SK-N-SH (cell line): Measurements from ENCODE around the gene CALR3. TPM values are rescaled to one million over a fixed set of nuclear protein-coding genes. Genes with fewer than 3 reads are reported as not detected.

Source experiments
- CTCF ChIA-PET: fragments of 300-600, 350-600 bp; formaldehyde crosslinking; extraction: SDS; loops from one replicate; lab custom pipeline; 2021; lab: Yijun Ruan, JAX
- POLR2A ChIA-PET: fragments of 350-600 bp; sonication (Branson Sonifier 250); formaldehyde crosslinking; extraction: SDS; loops from one replicate; lab custom pipeline; 2020; ENCODE audit warnings: antibody characterized with exemption, inconsistent platforms; lab: Yijun Ruan, JAX
- DNase-seq: peaks from one replicate; pipeline ENCODE4 v3.0.0; 2012
- H2AFZ ChIP-seq: fragments of 200-600 bp; sonication (generic); 2 replicates; pipeline ENCODE4 v1.8.1; 2016; ENCODE audit warnings: antibody characterized with exemption, mild to moderate bottlenecking, low read depth
- H3F3A ChIP-seq: fragments of 200-600 bp; sonication (generic); replicated peaks from 2 replicates; pipeline ENCODE3; 2016; ENCODE audit warnings: antibody characterized with exemption, mild to moderate bottlenecking; ENCODE audit not compliant: insufficient read depth
- H3K27ac ChIP-seq, 2 experiments: fragments of 200-500 bp in 1 of 2; fragments of 200-600 bp in 1 of 2; sonication (Bioruptor generic) in 1 of 2; sonication (generic), shearing (Covaris generic) in 1 of 2; 2 replicates each; pipeline versions ENCODE4 v1.5.1 to v1.6.1; 2014 to 2016; ENCODE audit warnings: low read depth in 2 of 2, inconsistent platforms in 1 of 2, low read length in 1 of 2, mild to moderate bottlenecking in 1 of 2, mixed read lengths in 1 of 2
- H3K27me3 ChIP-seq: fragments of 200-600 bp; sonication (generic), shearing (Covaris generic); 2 replicates; pipeline ENCODE4 v1.6.1; 2016; ENCODE audit warnings: mixed run types; ENCODE audit not compliant: insufficient read depth
- H3K36me3 ChIP-seq, 2 experiments: fragments of 200-500 bp in 1 of 2; fragments of 200-600 bp in 1 of 2; sonication (Bioruptor generic) in 1 of 2; sonication (generic) in 1 of 2; replicated peaks in 1 of 2; 2 replicates each; pipeline versions ENCODE3 to v1.5.1; 2014 to 2016; ENCODE audit warnings: low read length in 1 of 2, mild to moderate bottlenecking in 1 of 2; ENCODE audit not compliant: insufficient read depth in 2 of 2, control insufficient read depth in 1 of 2
- H3K4me1 ChIP-seq, 2 experiments: fragments of 200-500 bp in 1 of 2; fragments of 200-600 bp in 1 of 2; sonication (Bioruptor generic) in 1 of 2; sonication (generic), shearing (Covaris generic) in 1 of 2; 2 replicates each; pipeline versions ENCODE4 v1.5.1 to v1.6.1; 2014 to 2016; ENCODE audit warnings: low read depth in 1 of 2, low read length in 1 of 2, mixed run types in 1 of 2; ENCODE audit not compliant: insufficient read depth in 2 of 2, control insufficient read depth in 1 of 2
- H3K4me2 ChIP-seq: fragments of 200-600 bp; sonication (generic), shearing (Covaris generic); 2 replicates; pipeline ENCODE4 v1.6.1; 2017; ENCODE audit warnings: mixed run types
- H3K4me3 ChIP-seq, 2 experiments: fragments of 200-500 bp in 1 of 2; fragments of 200-600 bp in 1 of 2; sonication (Bioruptor generic) in 1 of 2; sonication (generic), shearing (Covaris generic) in 1 of 2; 2 replicates each; pipeline versions ENCODE4 v1.5.1 to v1.8.1; 2014 to 2016; ENCODE audit warnings: low read depth in 2 of 2, inconsistent platforms in 1 of 2, low read length in 1 of 2, mild to moderate bottlenecking in 1 of 2, mixed read lengths in 1 of 2, moderate library complexity in 1 of 2
- H3K79me2 ChIP-seq: fragments of 200-600 bp; sonication (generic); 2 replicates; pipeline ENCODE4 v1.8.1; 2017; ENCODE audit warnings: mild to moderate bottlenecking; ENCODE audit not compliant: insufficient read depth
- H3K9ac ChIP-seq: fragments of 200-600 bp; sonication (generic); 2 replicates; pipeline ENCODE4 v1.6.1; 2017; ENCODE audit warnings: mixed run types
- H3K9me2 ChIP-seq: fragments of 200-600 bp; sonication (generic); 2 replicates; pipeline ENCODE4 v1.6.1; 2017; ENCODE audit warnings: mixed run types
- H3K9me3 ChIP-seq: fragments of 200-600 bp; sonication (generic); 2 replicates; pipeline ENCODE4 v1.6.1; 2017; ENCODE audit warnings: mixed run types, mild to moderate bottlenecking, moderate library complexity
- H4K20me1 ChIP-seq: fragments of 200-600 bp; sonication (generic); 2 replicates; pipeline ENCODE4 v1.6.1; 2017; ENCODE audit warnings: mild to moderate bottlenecking, mixed run types; ENCODE audit not compliant: insufficient read depth
- EP300 ChIP-seq, 2 experiments: IDR thresholded peaks; 2 replicates each; pipeline versions ENCODE4 v1.4.0 to v1.6.1; 2012; ENCODE audit warnings: borderline replicate concordance in 1 of 2, low read depth in 1 of 2, low read length in 1 of 2
- FOSL2 ChIP-seq: IDR thresholded peaks from 2 replicates; pipeline ENCODE4 v1.4.0; 2012; ENCODE audit warnings: low read depth, mild to moderate bottlenecking, moderate library complexity, borderline replicate concordance
- FOXJ3 ChIP-seq: sonication (generic); formaldehyde crosslinking; IDR thresholded peaks from 2 replicates; pipeline ENCODE4 v1.5.1; 2020; ENCODE audit warnings: mild to moderate bottlenecking, missing genetic modification reagents
- GATA2 ChIP-seq: sonication (generic); formaldehyde crosslinking; IDR thresholded peaks from 2 replicates; pipeline ENCODE4 v1.5.0; 2020; ENCODE audit warnings: mild to moderate bottlenecking, missing genetic modification reagents
- MAX ChIP-seq: IDR thresholded peaks from 2 replicates; pipeline ENCODE4 v1.4.0; 2012; ENCODE audit warnings: low read depth
- MEF2A ChIP-seq: IDR thresholded peaks from 2 replicates; pipeline ENCODE4 v1.4.0; 2012; ENCODE audit warnings: low read depth, borderline replicate concordance
- POLR2AphosphoS5 ChIP-seq: IDR thresholded peaks from 2 replicates; pipeline ENCODE4 v1.6.1; 2012; ENCODE audit warnings: low read depth, low read length
- RXRA ChIP-seq: IDR thresholded peaks from 2 replicates; pipeline ENCODE4 v1.4.0; 2012; ENCODE audit warnings: low read depth, mild to moderate bottlenecking, borderline replicate concordance
- SMC3 ChIP-seq: IDR thresholded peaks from 2 replicates; pipeline ENCODE4 v1.6.1; 2012; ENCODE audit warnings: low read depth, low read length, improper control_type of control experiment
- TEAD4 ChIP-seq: IDR thresholded peaks from 2 replicates; pipeline ENCODE4 v1.4.0; 2012; ENCODE audit warnings: mild to moderate bottlenecking, borderline replicate concordance; ENCODE audit not compliant: insufficient read depth
- USF2 ChIP-seq: fragments of 150-350 bp; IDR thresholded peaks from 2 replicates; pipeline ENCODE4 v1.6.1; 2017; ENCODE audit warnings: antibody characterized with exemption, low read length, low read depth, borderline replicate concordance
- YY1 ChIP-seq: IDR thresholded peaks from 2 replicates; pipeline ENCODE4 v1.4.0; 2012; ENCODE audit warnings: low read depth, mild to moderate bottlenecking
- WGBS: methylation state at CpG from one replicate; pipeline ENCODE4 v1.1.6; 2017; ENCODE audit warnings: low lambda C conversion rate; 5-methylcytosine and 5-hydroxymethylcytosine counted together
- polyA plus RNA-seq, 3 experiments: library from polyadenylated mRNA; depleted of rRNA; stranded (reverse); fragments of >200 nt; gene quantifications; 2 replicates each; pipeline ENCODE4 v1.2.3, GENCODE V29; 2012
- TF ChIP-seq, protein P1 (sequence below): fragments of 200-600 bp; sonication (generic); IDR thresholded peaks from 2 replicates; pipeline ENCODE4 v1.6.1; 2017; ENCODE audit warnings: antibody characterized with exemption, mild to moderate bottlenecking, moderate library complexity

Gene CALR3
- polyA plus RNA-seq, 1 of the 3 experiments (the other 2 are of a cell fraction) = not detected

GRCh38 chr19:16463341-16463990 is 32.5 kb downstream of the CALR3 start (continued):
- TF ChIP-seq MAX = no peak
- TF ChIP-seq RXRA = no peak
- no peak for TF ChIP-seq MEF2A
- TF ChIP-seq YY1 = no peak
- TF ChIP-seq POLR2AphosphoS5 = no peak
- no peak for TF ChIP-seq TEAD4
- no peak for TF ChIP-seq FOXJ3 (CRISPR knock-in tag)
- TF ChIP-seq, all 33 proteins: peak for 0

DNA sequence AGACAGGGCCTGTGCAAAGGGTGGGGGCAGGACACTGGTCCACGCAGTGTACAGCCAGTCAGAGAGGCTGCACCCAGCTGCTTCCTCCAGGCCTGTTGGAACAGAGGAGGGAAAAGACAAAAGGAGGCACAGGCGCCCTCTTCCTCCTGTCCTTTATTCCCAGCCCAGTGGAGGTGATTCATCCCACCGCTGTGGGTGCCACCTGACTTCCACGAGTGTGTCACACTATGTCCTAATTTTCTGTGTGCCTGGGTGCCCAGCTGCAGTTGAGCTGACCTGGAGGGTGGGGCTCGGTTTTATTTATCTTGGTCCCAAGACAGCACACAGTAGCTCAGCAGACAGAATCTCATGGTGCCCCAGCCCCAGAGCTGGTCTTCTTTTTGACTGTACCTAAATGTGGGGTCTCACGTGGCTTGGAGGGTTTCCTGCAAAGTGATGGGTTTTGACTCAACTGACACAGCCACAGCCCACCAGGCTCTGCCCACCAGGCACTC is 33.2 kb downstream of the CALR3 start:
- Histone ChIP-seq H3K4me2 (no peak overlapping the region), H3K4me3 (no peak overlapping the region), H3K9ac (no peak overlapping the region), H3K9me3 (no peaks in the 10 kb centered on the region), H4K20me1 (peaks cover 24% of the 10 kb centered on the region), H2AFZ (no peak overlapping the region), H3K27me3 (no peaks in the 10 kb centered on the region), H3K4me1 (peaks cover 5 to 35% of the 10 kb centered on the region in 2 experiments; a peak in 2 of 4 replicates), H3K9me2 (no peaks in the 10 kb centered on the region), H3F3A (peaks cover 3% of the 10 kb centered on the region), H3K79me2 (peaks cover 96% of the 10 kb centered on the region), H3K36me3 (no peaks in the 10 kb centered on the region), H3K27ac (no peak overlapping the region; a peak in 1 of 4 replicates)
- CTCF ChIA-PET = interaction anchor here (1.1 to 1.6 kb wide), 3 partner anchors 21 to 80 kb away, joined by 3 to 5 read pairs (median 3); partner anchors contain the start of genes C19orf44 and CALR3
- WGBS = 91% methylated on average over 5 of the region's 6 CpGs
- DNase-seq = no peak
- no peak for TF ChIP-seq USF2
- no peak for TF ChIP-seq RXRA
- TF ChIP-seq FOSL2 = 0 out of 2 replicates have a peak, but pooled peaks have one; percentile 5
- POLR2A ChIA-PET = no interaction called here

DNA sequence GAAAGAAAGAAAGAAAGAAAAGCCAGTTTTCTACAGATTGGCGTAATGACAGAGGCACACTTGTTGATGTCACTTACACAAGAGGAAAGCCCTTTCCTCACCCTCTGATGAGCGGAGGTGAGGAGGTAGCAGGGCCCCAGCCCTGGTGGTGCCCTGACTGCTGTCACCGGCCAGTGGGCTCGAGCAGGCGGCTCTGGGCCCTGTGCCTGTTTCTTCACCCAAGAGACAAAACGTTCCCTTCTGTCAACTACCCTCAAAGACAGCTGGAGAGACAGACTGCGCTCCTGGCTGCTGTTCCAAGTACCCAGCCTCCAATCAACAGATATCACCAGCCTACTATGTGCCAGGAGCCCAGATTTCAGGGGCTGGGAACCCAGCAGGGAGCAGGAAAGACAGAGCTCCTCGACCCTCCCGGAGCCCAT is 34.3 kb downstream of the CALR3 start:
- H3K36me3 ChIP-seq = no peaks in the 10 kb centered on the region
- no peak overlapping the region for H2AFZ ChIP-seq
- H3K27me3 ChIP-seq = no peaks in the 10 kb centered on the region
- H3K9ac ChIP-seq = no peak overlapping the region
- whole genome bisulfite sequencing = 86% methylated on average over 6 of the region's 9 CpGs
- DNase-seq = no peak
- TF ChIP-seq RXRA (no peak), GATA2 (CRISPR knock-in tag) (no peak), SMC3 (no peak), FOSL2 (no peak), USF2 (no peak), EP300 (IDR thresholded peaks at IDR 0.05; ENCODE audit: borderline replicate concordance in 1 of 2, low read depth in 1 of 2, low read length in 1 of 2) (no peak)
- TF ChIP-seq, protein P1, sequence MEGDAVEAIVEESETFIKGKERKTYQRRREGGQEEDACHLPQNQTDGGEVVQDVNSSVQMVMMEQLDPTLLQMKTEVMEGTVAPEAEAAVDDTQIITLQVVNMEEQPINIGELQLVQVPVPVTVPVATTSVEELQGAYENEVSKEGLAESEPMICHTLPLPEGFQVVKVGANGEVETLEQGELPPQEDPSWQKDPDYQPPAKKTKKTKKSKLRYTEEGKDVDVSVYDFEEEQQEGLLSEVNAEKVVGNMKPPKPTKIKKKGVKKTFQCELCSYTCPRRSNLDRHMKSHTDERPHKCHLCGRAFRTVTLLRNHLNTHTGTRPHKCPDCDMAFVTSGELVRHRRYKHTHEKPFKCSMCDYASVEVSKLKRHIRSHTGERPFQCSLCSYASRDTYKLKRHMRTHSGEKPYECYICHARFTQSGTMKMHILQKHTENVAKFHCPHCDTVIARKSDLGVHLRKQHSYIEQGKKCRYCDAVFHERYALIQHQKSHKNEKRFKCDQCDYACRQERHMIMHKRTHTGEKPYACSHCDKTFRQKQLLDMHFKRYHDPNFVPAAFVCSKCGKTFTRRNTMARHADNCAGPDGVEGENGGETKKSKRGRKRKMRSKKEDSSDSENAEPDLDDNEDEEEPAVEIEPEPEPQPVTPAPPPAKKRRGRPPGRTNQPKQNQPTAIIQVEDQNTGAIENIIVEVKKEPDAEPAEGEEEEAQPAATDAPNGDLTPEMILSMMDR = no peak
- TF ChIP-seq, all 33 proteins: peak for 0
- H3K4me2 ChIP-seq = no peak overlapping the region
- H3F3A ChIP-seq = peaks cover 11% of the 10 kb centered on the region
- no peak overlapping the region for H3K4me3 ChIP-seq
- H3K9me2 ChIP-seq = no peaks in the 10 kb centered on the region
- H3K9me3 ChIP-seq = no peaks in the 10 kb centered on the region
- ChIA-PET CTCF (interaction anchor here (1.1 to 1.6 kb wide), 2 partner anchors 20 to 34 kb away, joined by 3 to 5 read pairs; partner anchors contain the start of genes C19orf44 and CALR3), POLR2A (no interaction called here)
- peaks cover 12 to 44% of the 10 kb centered on the region in 2 experiments; a peak in 3 of 4 replicates for H3K4me1 ChIP-seq
- peaks cover 86% of the 10 kb centered on the region for H3K79me2 ChIP-seq
- H3K27ac ChIP-seq = no peak overlapping the region
- H4K20me1 ChIP-seq = peaks cover 24% of the 10 kb centered on the region
